Gastroesophageal sphincter (tissue), 4 donors: Measurements from ENCODE around the gene LRRTM4. TPM values are rescaled to one million over a fixed set of nuclear protein-coding genes. Genes with fewer than 3 reads are reported as not detected.

Experiments used
- ATAC-seq: fragments of 150-250 bp; one replicate; pipeline ENCODE4 v1.9.1; 2016; ENCODE audit warnings: mild to moderate bottlenecking, moderate library complexity
- H3K27ac ChIP-seq, 4 donors: fragments of 200-600 bp; sonication (generic) in 3 of 4; 1 replicate in 3 of 4; 2 replicates in 1 of 4; pipeline ENCODE4 v1.5.1; 2016 to 2019
- H3K27me3 ChIP-seq: fragments of 200-600 bp; sonication (generic); one replicate; pipeline ENCODE4 v1.5.1; 2019
- H3K36me3 ChIP-seq, 2 donors: fragments of 200-600 bp; sonication (generic); one replicate each; pipeline ENCODE4 v1.5.1; 2019; ENCODE audit warnings: control low read depth in 1 of 2
- H3K4me1 ChIP-seq, 3 donors: fragments of 200-600 bp; sonication (generic); 1 replicate in 2 of 3; 2 replicates in 1 of 3; pipeline ENCODE4 v1.5.1; 2016 to 2019; ENCODE audit warnings: control low read depth in 2 of 3
- H3K4me3 ChIP-seq, 2 donors: fragments of 200-600 bp; sonication (generic); one replicate each; pipeline ENCODE4 v1.5.1; 2019; ENCODE audit warnings: mild to moderate bottlenecking in 1 of 2, moderate library complexity in 1 of 2
- H3K9me3 ChIP-seq, 3 donors: fragments of 200-600 bp; sonication (generic); one replicate each; pipeline ENCODE4 v1.5.1; 2017 to 2019; ENCODE audit warnings: control low read depth in 2 of 3
- CTCF ChIP-seq, 4 experiments: fragments of 200-600 bp in 2 of 4; fragments of 450-650 bp in 2 of 4; sonication (generic) in 1 of 4; IDR thresholded peaks; one replicate each; pipeline ENCODE4 v1.5.1; 2017 to 2019; ENCODE audit warnings: antibody characterized with exemption in 4 of 4, mild to moderate bottlenecking in 2 of 4, moderate library complexity in 2 of 4
- EP300 ChIP-seq: sonication (generic); formaldehyde crosslinking; IDR thresholded peaks from one replicate; pipeline ENCODE4 v1.6.1; 2017; ENCODE audit warnings: antibody characterized with exemption, mild to moderate bottlenecking
- POLR2A ChIP-seq, 2 donors: fragments of 450-650 bp; IDR thresholded peaks; one replicate each; pipeline ENCODE4 v1.6.1; 2017; ENCODE audit warnings: antibody characterized with exemption in 2 of 2, mild to moderate bottlenecking in 2 of 2, moderate library complexity in 1 of 2
- POLR2AphosphoS5 ChIP-seq: sonication (generic); formaldehyde crosslinking; IDR thresholded peaks from one replicate; pipeline ENCODE4 v1.6.1; 2017; ENCODE audit warnings: antibody characterized with exemption
- WGBS, 2 donors: methylation state at CpG; one replicate each; pipeline ENCODE4 v1.1.5; 2018; ENCODE audit warnings: low coverage in 1 of 2; 5-methylcytosine and 5-hydroxymethylcytosine counted together
- total RNA-seq, 4 donors: library from RNA; depleted of rRNA; stranded (reverse); fragments of >200 nt; gene quantifications; one replicate each; pipeline ENCODE4 v1.1.0, GENCODE V29; 2016

LRRTM4 gene
- total RNA-seq, 4 donors from 2014 or later, result 0.12 to 0.30 (median 0.27) TPM; not detected in 1

GRCh38 chr2:76870581-76870980, 651.6 kb downstream of the LRRTM4 start:
- 13 to 22% methylated on average over 1 of the region's 1 CpG for WGBS, 2 donors
- H3K4me1 ChIP-seq, result no peaks in the 10 kb centered on the region

GRCh38 chr2:76870011-76870410, 652.2 kb downstream of the LRRTM4 start:
- TF ChIP-seq POLR2AphosphoS5 (no peak), EP300 (no peak), POLR2A (IDR thresholded peaks at IDR 0.05) (no peak), CTCF (IDR thresholded peaks at IDR 0.05) (no peak)
- H3K36me3 ChIP-seq, result no peaks in the 10 kb centered on the region
- no peak overlapping the region for H3K4me3 ChIP-seq
- H3K9me3 ChIP-seq, result no peaks in the 10 kb centered on the region
- H3K27me3 ChIP-seq, result no peaks in the 10 kb centered on the region
- 40 to 50% methylated on average over 1 of the region's 1 CpG for WGBS, 2 donors
- H3K4me1 ChIP-seq, result no peaks in the 10 kb centered on the region
- no peak overlapping the region for H3K27ac ChIP-seq
- no peak for ATAC-seq

More at GRCh38 chr2:76870581-76870980, 651.6 kb downstream of the LRRTM4 start:
- Histone ChIP-seq H3K27ac (no peak overlapping the region), H3K36me3 (no peaks in the 10 kb centered on the region), H3K4me3 (no peak overlapping the region), H3K27me3 (no peaks in the 10 kb centered on the region), H3K9me3 (no peaks in the 10 kb centered on the region)
- ATAC-seq, result no peak
- TF ChIP-seq CTCF (IDR thresholded peaks at IDR 0.05) (no peak), POLR2A (IDR thresholded peaks at IDR 0.05) (no peak), POLR2AphosphoS5 (no peak), EP300 (no peak)

- Histone ChIP-seq H3K4me3 (no peak overlapping the region), H3K27me3 (no peaks in the 10 kb centered on the region), H3K36me3 (no peaks in the 10 kb centered on the region), H3K9me3 (no peaks in the 10 kb centered on the region), H3K4me1 (no peaks in the 10 kb centered on the region), H3K27ac (no peak overlapping the region)
- no peak for ATAC-seq
- TF ChIP-seq POLR2AphosphoS5 (no peak), EP300 (no peak), POLR2A (IDR thresholded peaks at IDR 0.05) (no peak), CTCF (IDR thresholded peaks at IDR 0.05) (no peak)
- WGBS, 2 donors, result 29 to 36% methylated on average over 2 of the region's 2 CpGs
These were observed 654.3 kb downstream of the LRRTM4 start for GRCh38 chr2:76867854-76868253.

GRCh38 chr2:76866464-76866863, 655.7 kb downstream of the LRRTM4 start:
- H3K36me3 ChIP-seq, result no peaks in the 10 kb centered on the region
- WGBS, 2 donors, result 70 to 78% methylated on average over 1 of the region's 1 CpG
- ATAC-seq, result no peak

More at GRCh38 chr2:76866464-76866863, 655.7 kb downstream of the LRRTM4 start:
- Histone ChIP-seq H3K4me3 (no peak overlapping the region), H3K9me3 (no peaks in the 10 kb centered on the region), H3K27me3 (no peaks in the 10 kb centered on the region), H3K4me1 (no peaks in the 10 kb centered on the region), H3K27ac (no peak overlapping the region)
- no peak for TF ChIP-seq POLR2AphosphoS5
- no peak for TF ChIP-seq EP300
- TF ChIP-seq CTCF (IDR thresholded peaks at IDR 0.05), result no peak
- no peak for TF ChIP-seq POLR2A (IDR thresholded peaks at IDR 0.05)
